GM12878 (cell line): Measurements from ENCODE around the gene LEF1. TPM values are rescaled to one million over a fixed set of nuclear protein-coding genes. Genes with fewer than 3 reads are reported as not detected.

Experiments
- ATAC-seq: fragments of 200-7000 bp; cut with Tn5 transposase; 3 replicates; pipeline ENCODE4 v1.9.1; 2020; ENCODE audit warnings: mild to moderate bottlenecking, moderate library complexity
- BruUV-seq: library from RNA; stranded (reverse); fragments of 400-500 nt; replicated peaks from 2 replicates; lab custom pipeline; 2021; lab: Mats Ljungman, UMichigan
- CTCF ChIA-PET: fragments of 300-600 bp; sonication (Branson Sonifier 250); formaldehyde crosslinking; extraction: SDS; loops from one replicate; lab custom pipeline; 2021; ENCODE audit warnings: inconsistent platforms; lab: Yijun Ruan, JAX
- POLR2A ChIA-PET: fragments of 350-600 bp; formaldehyde crosslinking; extraction: SDS; loops from one replicate; lab custom pipeline; 2021; ENCODE audit warnings: inconsistent platforms; lab: Charles Lee
- RAD21 ChIA-PET: fragments of 300-600 bp; sonication (Branson Sonifier 250); formaldehyde crosslinking; loops from one replicate; lab custom pipeline; 2023; ENCODE audit warnings: antibody characterized with exemption; ENCODE audit not compliant: unreplicated experiment; lab: Charles Lee
- SMC1A ChIA-PET: fragments of 300-600 bp; sonication (Branson Sonifier 250); formaldehyde crosslinking; loops from one replicate; lab custom pipeline; 2023; ENCODE audit not compliant: unreplicated experiment, uncharacterized antibody; lab: Charles Lee
- DNase-seq: peaks from one replicate; pipeline ENCODE4 v3.0.0-alpha.2; 2011; ENCODE audit warnings: low read depth, low spot score
- FAIRE-seq: peaks from 3 replicates; lab custom pipeline; 2011; peaks lifted over from hg19 to GRCh38; lab: Jason Lieb, UNC
- H2AFZ ChIP-seq: 2 replicates; pipeline ENCODE4 v1.6.0; 2011; ENCODE audit warnings: low read depth, low read length, control low read depth; ENCODE audit not compliant: control insufficient read depth
- H3K27ac ChIP-seq: 2 replicates; pipeline ENCODE4 v1.5.1; 2011; ENCODE audit warnings: control low read depth; ENCODE audit not compliant: control insufficient read depth, insufficient read depth
- H3K27me3 ChIP-seq, 2 experiments: replicated peaks in 1 of 2; 2 replicates each; pipeline versions ENCODE4 v1.6.0 to v1.6.1; 2011; ENCODE audit warnings: low read length in 1 of 2; ENCODE audit not compliant: control insufficient read depth in 2 of 2, insufficient read depth in 2 of 2
- H3K36me3 ChIP-seq, 2 experiments: 2 replicates each; pipeline ENCODE4 v1.5.1; 2011; ENCODE audit warnings: low read length in 1 of 2; ENCODE audit not compliant: control insufficient read depth in 2 of 2, insufficient read depth in 2 of 2
- H3K4me1 ChIP-seq: 2 replicates; pipeline ENCODE4 v1.6.1; 2011; ENCODE audit warnings: mild to moderate bottlenecking, low read length, moderate library complexity, mixed read lengths; ENCODE audit not compliant: control insufficient read depth, insufficient read depth
- H3K4me2 ChIP-seq: 2 replicates; pipeline ENCODE4 v1.6.0; 2011; ENCODE audit warnings: control low read depth; ENCODE audit not compliant: control insufficient read depth, insufficient read depth
- H3K4me3 ChIP-seq: fragments of 200-600 bp; sonication (generic); 2 replicates; pipeline ENCODE4 v1.5.1; 2016
- H3K79me2 ChIP-seq: 2 replicates; pipeline ENCODE4 v1.6.0; 2011; ENCODE audit warnings: low read length; ENCODE audit not compliant: control insufficient read depth, insufficient read depth
- H3K9ac ChIP-seq: 2 replicates; pipeline ENCODE4 v1.8.0; 2011; ENCODE audit warnings: low read length, control low read depth, mixed read lengths; ENCODE audit not compliant: control insufficient read depth, insufficient read depth
- H3K9me3 ChIP-seq: replicated peaks from 3 replicates; pipeline ENCODE4 v1.5.1; 2011; ENCODE audit warnings: mild to moderate bottlenecking, low read length; ENCODE audit not compliant: control insufficient read depth, insufficient read depth
- H4K20me1 ChIP-seq: 2 replicates; pipeline ENCODE4 v1.6.0; 2011; ENCODE audit not compliant: control insufficient read depth, insufficient read depth
- BMI1 ChIP-seq: fragments of 450-650 bp; IDR thresholded peaks from 2 replicates; pipeline ENCODE4 v1.6.1; 2016; ENCODE audit warnings: mild to moderate bottlenecking, moderate library complexity, borderline replicate concordance
- CHD1 ChIP-seq: IDR thresholded peaks from 2 replicates; pipeline ENCODE4 v1.6.1; 2012; ENCODE audit warnings: low read depth, low read length, improper control_type of control experiment
- EZH2 ChIP-seq: IDR thresholded peaks from 2 replicates; pipeline ENCODE4 v1.6.1; 2012; ENCODE audit warnings: low read depth, mild to moderate bottlenecking, control low read depth, inconsistent platforms, low read length, borderline replicate concordance; ENCODE audit not compliant: control insufficient read depth
- FOXK2 ChIP-seq: fragments of 450-650 bp; IDR thresholded peaks from 2 replicates; pipeline ENCODE4 v1.6.1; 2017; ENCODE audit warnings: mild to moderate bottlenecking, moderate library complexity
- NFYA ChIP-seq: IDR thresholded peaks from 2 replicates; pipeline ENCODE4 v1.6.1; 2011; ENCODE audit warnings: low read depth, mild to moderate bottlenecking, low read length, improper control_type of control experiment, borderline replicate concordance
- POLR2A ChIP-seq: IDR thresholded peaks from 2 replicates; pipeline ENCODE4 v1.6.1; 2011; ENCODE audit warnings: low read depth, mild to moderate bottlenecking, low read length
- POU2F2 ChIP-seq: IDR thresholded peaks from 3 replicates; pipeline ENCODE4 v1.6.1; 2011; ENCODE audit warnings: low read depth, mild to moderate bottlenecking, low read length, borderline replicate concordance
- PRDM15 ChIP-seq: fragments of 450-650 bp; formaldehyde crosslinking; IDR thresholded peaks from 2 replicates; pipeline ENCODE4 v1.4.0; 2020; ENCODE audit warnings: mild to moderate bottlenecking, moderate library complexity
- SKIL ChIP-seq: fragments of 450-650 bp; IDR thresholded peaks from 2 replicates; pipeline ENCODE4 v1.6.1; 2017; ENCODE audit warnings: mild to moderate bottlenecking, low read depth, inconsistent platforms; ENCODE audit not compliant: poor library complexity, severe bottlenecking
- SUZ12 ChIP-seq: fragments of 200-600 bp; sonication (generic); IDR thresholded peaks from one replicate; pipeline ENCODE4 v1.6.1; 2018; ENCODE audit warnings: antibody characterized with exemption, mild to moderate bottlenecking; ENCODE audit not compliant: unreplicated experiment
- TBL1XR1 ChIP-seq: IDR thresholded peaks from 2 replicates; pipeline ENCODE4 v1.6.1; 2012; ENCODE audit warnings: low read depth, low read length, improper control_type of control experiment
- TCF7 ChIP-seq: IDR thresholded peaks from 2 replicates; pipeline ENCODE4 v1.6.1; 2014; ENCODE audit warnings: antibody characterized with exemption, borderline replicate concordance
- ZSCAN29 ChIP-seq: fragments of 450-650 bp; IDR thresholded peaks from 2 replicates; pipeline ENCODE4 v1.6.1; 2017; ENCODE audit warnings: mild to moderate bottlenecking, moderate library complexity
- WGBS: methylation state at CpG from one replicate; pipeline ENCODE4 v1.1.6; 2016; ENCODE audit warnings: low lambda C conversion rate; ENCODE audit not compliant: insufficient replicate concordance, insufficient coverage; ENCODE audit errors: missing lambda C conversion rate; 5-methylcytosine and 5-hydroxymethylcytosine counted together
- in situ Hi-C: fragments of 300-500 bp; cut with MboI; formaldehyde crosslinking; loops from 9 replicates; pipeline ENCODE4 v1.14.3; 2018; ENCODE audit warnings: mixed read lengths
- intact Hi-C: fragments of 100-400 bp; cut with micrococcal nuclease; formaldehyde crosslinking; loops from one replicate; pipeline ENCODE4 v1.14.2; 2022; ENCODE audit not compliant: unreplicated experiment
- polyA plus RNA-seq, 11 experiments: library from polyadenylated mRNA; depleted of rRNA in 4 of 11; unstranded in 6 of 11; stranded (reverse) in 5 of 11; fragments of >200 nt; fragmentation: Nextera tagmentation in 4 of 11; fragmentation: Illumina TruSeq in 1 of 11; extraction: Ambion mirVana in 4 of 11; extraction: Trizol in 1 of 11; gene quantifications; 1 replicate in 1 of 11; 2 replicates in 10 of 11; pipeline versions ENCODE4 v1.2.1 to v1.2.3, GENCODE V29; 2011 to 2016; ENCODE audit warnings: inconsistent platforms in 2 of 11, missing spikeins in 2 of 11, low read depth in 1 of 11
- total RNA-seq, 4 experiments: library from RNA; depleted of rRNA in 3 of 4; stranded (reverse); fragments of >200 nt in 3 of 4; fragmentation: Illumina TruSeq in 1 of 4; extraction: Trizol in 1 of 4; gene quantifications; 2 replicates each; pipeline versions ENCODE4 v1.2.1 to v1.2.3, GENCODE V29; 2013 to 2021

The LEF1 gene
- total and polyA plus RNA-seq, 10 of the 15 experiments (the other 5 are each of a cell fraction or from before 2014, with no cell fraction given), result 10.2 to 38.1 (median 19.5) TPM

- TF ChIP-seq POLR2A (no peak), CHD1 (no peak), TCF7 (no peak), ZSCAN29 (no peak), POU2F2 (no peak), SKIL (no peak), SUZ12 (no peak), NFYA (no peak), BMI1 (no peak), PRDM15 (CRISPR knock-in tag) (no peak), FOXK2 (no peak), EZH2 (no peak), TBL1XR1 (no peak)
- TF ChIP-seq, all 136 proteins: peak for 0
- Histone ChIP-seq H4K20me1 (no peaks in the 10 kb centered on the region), H3K27ac (no peak overlapping the region), H3K9me3 (no peaks in the 10 kb centered on the region), H3K79me2 (no peaks in the 10 kb centered on the region), H3K9ac (no peak overlapping the region), H3K36me3 (no peaks in the 10 kb centered on the region), H2AFZ (no peak overlapping the region), H3K4me1 (no peaks in the 10 kb centered on the region), H3K27me3 (no peaks in the 10 kb centered on the region), H3K4me3 (no peak overlapping the region), H3K4me2 (no peak overlapping the region)
- ChIA-PET RAD21 (no interaction called here), SMC1A (interaction anchor here (0.8 kb wide), 1 partner anchor 54 kb away, joined by 3 read pairs; no protein-coding TSS in a partner anchor), POLR2A (no interaction called here), CTCF (no interaction called here)
- ATAC-seq, result no peak
- intact Hi-C loops (no loop called here), in situ Hi-C loops (no loop called here)
- BruUV-seq, result no TSS peak
- 86% methylated on average over 4 of the region's 4 CpGs for WGBS
- no peak for DNase-seq
- FAIRE-seq, result no peak
Observed at GRCh38 chr4:108143515-108143914, 25.2 kb downstream of the LEF1 start.
